Measurements from ENCODE around the gene CD80. TPM values are rescaled to one million over a fixed set of nuclear protein-coding genes. Genes with fewer than 3 reads are reported as not detected.
A peak's percentile ranks its signal among the peaks of the same experiment; 100 is the strongest.
"Not testable (repeated sequence)": the region's sequence is repeated elsewhere in the genome, so short reads cannot be mapped to it uniquely, and the experiment has no call there.

The CD80 gene
- 10 to 100 TPM; 24.3 to 28.8 TPM for total RNA-seq

GRCh38 chr3:119559441-119559963, at the start of gene CD80:
Gene CD80 (minus strand): TSS chr3:119559614. CDS start chr3:119557728, 1,886 bp downstream.
- H3K4me1 Mint-ChIP-seq = peaks cover 48% of the 10 kb centered on the region
- no peaks in the 10 kb centered on the region for H3K9me3 Mint-ChIP-seq
- peak; percentile 72 for ATAC-seq (replicated peaks)
- peak within 1 kb of the TSS; percentile 87 for H3K27ac Mint-ChIP-seq
- H3K4me3 Mint-ChIP-seq = peak within 1 kb of the TSS; percentile 88
- no peaks in the 10 kb centered on the region for H3K27me3 Mint-ChIP-seq
- peaks cover 39% of the 10 kb centered on the region for H3K36me3 Mint-ChIP-seq (ENCODE audit: low read depth)

- Mint-ChIP-seq H3K9me3 (no peaks in the 10 kb centered on the region), H3K27me3 (peaks cover 5% of the 10 kb centered on the region), H3K36me3 (ENCODE audit: low read depth) (no peaks in the 10 kb centered on the region), H3K4me3 (no peak overlapping the region), H3K4me1 (peaks cover 4% of the 10 kb centered on the region), H3K27ac (no peak overlapping the region)
- ATAC-seq (replicated peaks) = no peak
Measured at GRCh38 chr3:119608405-119609000, 49.1 kb upstream of the CD80 start.

GRCh38 chr3:119604878-119605277, 45.5 kb upstream of the CD80 start:
- peak; percentile 78 for ATAC-seq (replicated peaks)
- Mint-ChIP-seq H3K36me3 (ENCODE audit: low read depth) (no peaks in the 10 kb centered on the region), H3K4me3 (no peak overlapping the region), H3K9me3 (no peaks in the 10 kb centered on the region), H3K27ac (no peak overlapping the region), H3K4me1 (peaks cover 5% of the 10 kb centered on the region), H3K27me3 (peaks cover under 1% of the 10 kb centered on the region)

GRCh38 chr3:119602676-119603075, 43.3 kb upstream of the CD80 start:
- H3K27ac Mint-ChIP-seq = no peak overlapping the region
- H3K4me3 Mint-ChIP-seq = no peak overlapping the region
- ATAC-seq (replicated peaks) = no peak
- H3K4me1 Mint-ChIP-seq = peaks cover 16% of the 10 kb centered on the region
- no peaks in the 10 kb centered on the region for H3K36me3 Mint-ChIP-seq (ENCODE audit: low read depth)
- H3K9me3 Mint-ChIP-seq = no peaks in the 10 kb centered on the region
- peaks cover 3% of the 10 kb centered on the region for H3K27me3 Mint-ChIP-seq

- Mint-ChIP-seq H3K9me3 (no peaks in the 10 kb centered on the region), H3K4me1 (peaks cover 20% of the 10 kb centered on the region), H3K27me3 (peaks cover 3% of the 10 kb centered on the region), H3K36me3 (ENCODE audit: low read depth) (no peaks in the 10 kb centered on the region), H3K27ac (peak overlapping the region; percentile 81), H3K4me3 (peak overlapping the region; percentile 45)
- peak; percentile 60 for ATAC-seq (replicated peaks)
Measured at GRCh38 chr3:119601154-119601553, 41.7 kb upstream of the CD80 start.

- peak; percentile 61 for ATAC-seq (replicated peaks)
- H3K9me3 Mint-ChIP-seq = no peaks in the 10 kb centered on the region
- no peaks in the 10 kb centered on the region for H3K36me3 Mint-ChIP-seq (ENCODE audit: low read depth)
- H3K4me1 Mint-ChIP-seq = peaks cover 22% of the 10 kb centered on the region
- H3K27me3 Mint-ChIP-seq = peaks cover 3% of the 10 kb centered on the region
- H3K4me3 Mint-ChIP-seq = peak overlapping the region; percentile 45
- H3K27ac Mint-ChIP-seq = peak overlapping the region; percentile 81
Measured at GRCh38 chr3:119600732-119601131, 41.3 kb upstream of the CD80 start.

GRCh38 chr3:119599558-119600174, 40.3 kb upstream of the CD80 start:
- Mint-ChIP-seq H3K27me3 (peaks cover 3% of the 10 kb centered on the region), H3K4me3 (peak overlapping the region; percentile 45), H3K36me3 (ENCODE audit: low read depth) (no peaks in the 10 kb centered on the region), H3K9me3 (no peaks in the 10 kb centered on the region), H3K4me1 (peaks cover 22% of the 10 kb centered on the region), H3K27ac (peak overlapping the region; percentile 81)
- no peak for ATAC-seq (replicated peaks)

- H3K27ac Mint-ChIP-seq = peak overlapping the region; percentile 81
- ATAC-seq (replicated peaks) = peak; percentile 77
- peak overlapping the region; percentile 45 for H3K4me3 Mint-ChIP-seq
- H3K9me3 Mint-ChIP-seq = no peaks in the 10 kb centered on the region
- no peaks in the 10 kb centered on the region for H3K36me3 Mint-ChIP-seq (ENCODE audit: low read depth)
- peaks cover 18% of the 10 kb centered on the region for H3K4me1 Mint-ChIP-seq
- H3K27me3 Mint-ChIP-seq = peaks cover 3% of the 10 kb centered on the region
Measured at GRCh38 chr3:119598410-119599098, 39.1 kb upstream of the CD80 start.

- Mint-ChIP-seq H3K27ac (peak within 1 kb of the TSS; percentile 81), H3K27me3 (peaks cover 3% of the 10 kb centered on the region), H3K36me3 (ENCODE audit: low read depth) (no peaks in the 10 kb centered on the region), H3K4me1 (peaks cover 18% of the 10 kb centered on the region), H3K9me3 (no peaks in the 10 kb centered on the region), H3K4me3 (peak within 1 kb of the TSS; percentile 45)
- peak; percentile 47 for ATAC-seq (replicated peaks)
Measured at GRCh38 chr3:119597548-119598288, 38.3 kb upstream of the CD80 start, which contains the start of gene PLA1A. Gene PLA1A (plus strand): TSS chr3:119597885. CDS start chr3:119597914, 29 bp downstream.

GRCh38 chr3:119596398-119596797, 37.0 kb upstream of the CD80 start:
- no peak overlapping the region for H3K4me3 Mint-ChIP-seq
- peaks cover 3% of the 10 kb centered on the region for H3K27me3 Mint-ChIP-seq
- H3K9me3 Mint-ChIP-seq = no peaks in the 10 kb centered on the region
- H3K27ac Mint-ChIP-seq = no peak overlapping the region
- peaks cover 18% of the 10 kb centered on the region for H3K4me1 Mint-ChIP-seq
- ATAC-seq (replicated peaks) = no peak
- no peaks in the 10 kb centered on the region for H3K36me3 Mint-ChIP-seq (ENCODE audit: low read depth)

GRCh38 chr3:119595639-119596334, 36.4 kb upstream of the CD80 start:
- peaks cover 3% of the 10 kb centered on the region for H3K27me3 Mint-ChIP-seq
- peaks cover 18% of the 10 kb centered on the region for H3K4me1 Mint-ChIP-seq
- H3K4me3 Mint-ChIP-seq = no peak overlapping the region
- H3K27ac Mint-ChIP-seq = no peak overlapping the region
- no peaks in the 10 kb centered on the region for H3K36me3 Mint-ChIP-seq (ENCODE audit: low read depth)
- H3K9me3 Mint-ChIP-seq = no peaks in the 10 kb centered on the region
- ATAC-seq (replicated peaks) = no peak

- H3K4me3 Mint-ChIP-seq; H3K27ac Mint-ChIP-seq; H3K36me3 Mint-ChIP-seq (ENCODE audit: low read depth); ATAC-seq (replicated peaks); H3K27me3 Mint-ChIP-seq; H3K9me3 Mint-ChIP-seq: not testable (repeated sequence)
- peaks cover 17% of the 10 kb centered on the region for H3K4me1 Mint-ChIP-seq
Measured at GRCh38 chr3:119594929-119595328, 35.5 kb upstream of the CD80 start.

- Mint-ChIP-seq H3K27me3 (no peaks in the 10 kb centered on the region), H3K9me3 (no peaks in the 10 kb centered on the region), H3K27ac (no peak overlapping the region), H3K4me1 (peaks cover 14% of the 10 kb centered on the region), H3K36me3 (ENCODE audit: low read depth) (no peaks in the 10 kb centered on the region), H3K4me3 (no peak overlapping the region)
- ATAC-seq (replicated peaks) = no peak
Measured at GRCh38 chr3:119594066-119594465, 34.7 kb upstream of the CD80 start.

- H3K4me1 Mint-ChIP-seq = peaks cover 17% of the 10 kb centered on the region
- no peak for ATAC-seq (replicated peaks)
- H3K36me3 Mint-ChIP-seq (ENCODE audit: low read depth) = no peaks in the 10 kb centered on the region
- H3K27me3 Mint-ChIP-seq = no peaks in the 10 kb centered on the region
- no peak overlapping the region for H3K4me3 Mint-ChIP-seq
- no peak overlapping the region for H3K27ac Mint-ChIP-seq
- H3K9me3 Mint-ChIP-seq = no peaks in the 10 kb centered on the region
Measured at GRCh38 chr3:119592861-119593260, 33.4 kb upstream of the CD80 start.
